ENCODE measurements around the gene BCAN.

GRCh38 chr1:156592910-156593660 is 48.8 kb upstream of the BCAN start:
- no peak for TF ChIP-seq CDX4 (CRISPR knock-in tag; IDR thresholded peaks at IDR 0.05; ENCODE audit: borderline replicate concordance)
- TF ChIP-seq ZNF219 (CRISPR knock-in tag; IDR thresholded peaks at IDR 0.05; ENCODE audit: borderline replicate concordance): no peak
- no peak for TF ChIP-seq CTCF (IDR thresholded peaks at IDR 0.05)
